Measurements from ENCODE around the gene SPATA31D1.
"Not testable (repeated sequence)": the region's sequence is repeated elsewhere in the genome, so short reads cannot be mapped to it uniquely, and the experiment has no call there.

Gene SPATA31D1

GRCh38 chr9:81988472-81988871 is at the start of gene SPATA31D1:
Gene SPATA31D1, plus strand, starts transcription at chr9:81988772. Its CDS starts 47 bp downstream, at chr9:81988819.
- not testable (repeated sequence) for H3K36me3 ChIP-seq; DNase-seq; H3K27me3 ChIP-seq (ENCODE audit: insufficient read depth, low read depth, severe bottlenecking); H3K4me3 ChIP-seq (ENCODE audit: low read depth, low read length); H3K27ac ChIP-seq; H3K9me3 ChIP-seq (ENCODE audit: severe bottlenecking)

- H3K4me3 ChIP-seq (ENCODE audit: low read depth, low read length); DNase-seq; H3K36me3 ChIP-seq; H3K9me3 ChIP-seq (ENCODE audit: severe bottlenecking); H3K27me3 ChIP-seq (ENCODE audit: insufficient read depth, low read depth, severe bottlenecking); H3K27ac ChIP-seq: not testable (repeated sequence)
These were observed 45.2 kb upstream of the SPATA31D1 start, which contains the start of gene SPATA31D3 for GRCh38 chr9:81943393-81943792. Gene SPATA31D3, plus strand, starts transcription at chr9:81943500. Its CDS starts 86 bp downstream, at chr9:81943586.

GRCh38 chr9:81948650-81949049 is 39.9 kb upstream of the SPATA31D1 start:
- not testable (repeated sequence) for H3K27me3 ChIP-seq (ENCODE audit: insufficient read depth, low read depth, severe bottlenecking); DNase-seq; H3K27ac ChIP-seq; H3K36me3 ChIP-seq; H3K9me3 ChIP-seq (ENCODE audit: severe bottlenecking); H3K4me3 ChIP-seq (ENCODE audit: low read depth, low read length)

DNA sequence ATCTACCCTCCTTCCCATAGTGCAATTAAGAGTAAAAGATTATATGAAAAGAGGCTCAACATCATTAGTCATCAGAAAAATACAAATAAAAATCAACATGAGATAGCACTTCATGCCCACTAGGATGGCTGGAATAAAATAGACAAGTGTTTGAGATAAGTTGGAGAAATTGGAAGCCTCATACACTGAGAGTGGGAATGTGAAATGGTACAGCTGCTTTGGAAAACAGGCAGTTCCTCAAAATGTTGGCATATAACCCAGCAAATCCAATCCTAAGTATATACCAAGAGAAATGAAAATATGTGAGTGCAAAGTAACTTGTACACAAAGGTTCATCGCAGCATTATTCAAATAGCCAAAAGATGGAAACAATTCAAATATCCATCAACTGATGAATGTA is 35.5 kb upstream of the SPATA31D1 start:
- Histone ChIP-seq H3K27me3 (ENCODE audit: insufficient read depth, low read depth, severe bottlenecking) (no peaks in the 10 kb centered on the region), H3K36me3 (no peaks in the 10 kb centered on the region), H3K27ac (no peak overlapping the region), H3K9me3 (ENCODE audit: severe bottlenecking) (peaks cover 21% of the 10 kb centered on the region), H3K4me3 (ENCODE audit: low read depth, low read length) (no peak overlapping the region)
- no peak for DNase-seq
- TF ChIP-seq, protein P1, sequence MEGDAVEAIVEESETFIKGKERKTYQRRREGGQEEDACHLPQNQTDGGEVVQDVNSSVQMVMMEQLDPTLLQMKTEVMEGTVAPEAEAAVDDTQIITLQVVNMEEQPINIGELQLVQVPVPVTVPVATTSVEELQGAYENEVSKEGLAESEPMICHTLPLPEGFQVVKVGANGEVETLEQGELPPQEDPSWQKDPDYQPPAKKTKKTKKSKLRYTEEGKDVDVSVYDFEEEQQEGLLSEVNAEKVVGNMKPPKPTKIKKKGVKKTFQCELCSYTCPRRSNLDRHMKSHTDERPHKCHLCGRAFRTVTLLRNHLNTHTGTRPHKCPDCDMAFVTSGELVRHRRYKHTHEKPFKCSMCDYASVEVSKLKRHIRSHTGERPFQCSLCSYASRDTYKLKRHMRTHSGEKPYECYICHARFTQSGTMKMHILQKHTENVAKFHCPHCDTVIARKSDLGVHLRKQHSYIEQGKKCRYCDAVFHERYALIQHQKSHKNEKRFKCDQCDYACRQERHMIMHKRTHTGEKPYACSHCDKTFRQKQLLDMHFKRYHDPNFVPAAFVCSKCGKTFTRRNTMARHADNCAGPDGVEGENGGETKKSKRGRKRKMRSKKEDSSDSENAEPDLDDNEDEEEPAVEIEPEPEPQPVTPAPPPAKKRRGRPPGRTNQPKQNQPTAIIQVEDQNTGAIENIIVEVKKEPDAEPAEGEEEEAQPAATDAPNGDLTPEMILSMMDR (IDR thresholded peaks at IDR 0.05; ENCODE audit: low read depth, low read length): no peak

GRCh38 chr9:81955625-81956024 is 32.9 kb upstream of the SPATA31D1 start:
- Histone ChIP-seq H3K36me3 (no peaks in the 10 kb centered on the region), H3K9me3 (ENCODE audit: severe bottlenecking) (peaks cover 21% of the 10 kb centered on the region), H3K27ac (no peak overlapping the region), H3K27me3 (ENCODE audit: insufficient read depth, low read depth, severe bottlenecking) (no peaks in the 10 kb centered on the region), H3K4me3 (ENCODE audit: low read depth, low read length) (no peak overlapping the region)
- TF ChIP-seq, protein P1 (IDR thresholded peaks at IDR 0.05; ENCODE audit: low read depth, low read length): no peak
- DNase-seq: no peak

DNA sequence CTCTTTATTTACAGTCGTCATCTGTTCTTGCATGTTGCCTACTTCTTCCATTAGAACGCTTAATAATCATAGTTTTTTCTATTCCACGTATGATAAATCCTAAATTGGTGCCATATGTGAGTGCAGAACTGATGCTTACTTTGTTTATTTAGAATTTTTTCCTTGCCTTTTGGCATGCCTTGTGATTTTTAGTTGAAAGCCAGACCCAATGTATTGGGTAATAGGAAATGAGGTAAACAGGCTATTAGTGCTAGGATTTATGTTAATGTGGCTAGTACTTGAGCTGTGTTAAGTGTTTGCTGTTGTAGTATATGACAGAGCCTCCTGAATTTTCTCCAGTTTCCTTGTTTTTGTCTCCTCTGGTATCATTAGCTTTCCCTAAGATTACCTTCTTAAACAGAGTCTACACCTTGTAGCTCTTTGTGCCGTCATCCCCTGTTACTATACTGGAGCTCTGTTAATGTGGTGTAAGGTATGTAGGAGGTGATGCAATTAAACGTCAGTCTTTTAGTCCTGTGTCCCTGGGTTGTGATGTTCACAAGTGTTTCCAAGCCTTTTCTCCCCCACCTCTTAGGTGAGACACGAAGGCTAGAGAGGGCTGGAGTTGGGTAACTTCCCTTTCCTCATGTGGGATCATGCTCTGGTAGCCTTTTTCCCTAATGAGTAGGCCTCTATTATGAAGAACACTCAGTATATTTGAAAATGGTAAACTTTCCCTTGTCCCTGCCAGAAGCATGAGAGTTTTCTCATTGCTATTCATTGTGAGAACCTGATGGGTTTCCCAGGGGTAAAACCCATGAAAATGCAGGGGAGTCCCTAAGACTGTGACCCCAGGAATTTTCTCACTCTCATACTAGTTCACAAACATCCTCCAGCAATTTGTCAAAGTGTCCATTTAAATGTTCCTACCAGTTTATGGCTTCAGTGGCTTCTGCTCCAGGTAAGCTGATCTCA is 24.1 kb upstream of the SPATA31D1 start:
- Histone ChIP-seq H3K4me3 (ENCODE audit: low read depth, low read length) (no peak overlapping the region), H3K27me3 (ENCODE audit: insufficient read depth, low read depth, severe bottlenecking) (no peaks in the 10 kb centered on the region), H3K27ac (no peak overlapping the region), H3K36me3 (no peaks in the 10 kb centered on the region), H3K9me3 (ENCODE audit: severe bottlenecking) (no peaks in the 10 kb centered on the region)
- DNase-seq: no peak
- TF ChIP-seq, protein P1 (IDR thresholded peaks at IDR 0.05; ENCODE audit: low read depth, low read length): no peak

- TF ChIP-seq, protein P1 (IDR thresholded peaks at IDR 0.05; ENCODE audit: low read depth, low read length): no peak
- Histone ChIP-seq H3K27me3 (ENCODE audit: insufficient read depth, low read depth, severe bottlenecking) (no peaks in the 10 kb centered on the region), H3K36me3 (no peaks in the 10 kb centered on the region), H3K9me3 (ENCODE audit: severe bottlenecking) (no peaks in the 10 kb centered on the region), H3K4me3 (ENCODE audit: low read depth, low read length) (no peak overlapping the region), H3K27ac (no peak overlapping the region)
- no peak for DNase-seq
These were observed 20.5 kb upstream of the SPATA31D1 start for GRCh38 chr9:81968026-81968425.
